ENCODE results near the gene RNASEH2A.

Gene RNASEH2A

DNA sequence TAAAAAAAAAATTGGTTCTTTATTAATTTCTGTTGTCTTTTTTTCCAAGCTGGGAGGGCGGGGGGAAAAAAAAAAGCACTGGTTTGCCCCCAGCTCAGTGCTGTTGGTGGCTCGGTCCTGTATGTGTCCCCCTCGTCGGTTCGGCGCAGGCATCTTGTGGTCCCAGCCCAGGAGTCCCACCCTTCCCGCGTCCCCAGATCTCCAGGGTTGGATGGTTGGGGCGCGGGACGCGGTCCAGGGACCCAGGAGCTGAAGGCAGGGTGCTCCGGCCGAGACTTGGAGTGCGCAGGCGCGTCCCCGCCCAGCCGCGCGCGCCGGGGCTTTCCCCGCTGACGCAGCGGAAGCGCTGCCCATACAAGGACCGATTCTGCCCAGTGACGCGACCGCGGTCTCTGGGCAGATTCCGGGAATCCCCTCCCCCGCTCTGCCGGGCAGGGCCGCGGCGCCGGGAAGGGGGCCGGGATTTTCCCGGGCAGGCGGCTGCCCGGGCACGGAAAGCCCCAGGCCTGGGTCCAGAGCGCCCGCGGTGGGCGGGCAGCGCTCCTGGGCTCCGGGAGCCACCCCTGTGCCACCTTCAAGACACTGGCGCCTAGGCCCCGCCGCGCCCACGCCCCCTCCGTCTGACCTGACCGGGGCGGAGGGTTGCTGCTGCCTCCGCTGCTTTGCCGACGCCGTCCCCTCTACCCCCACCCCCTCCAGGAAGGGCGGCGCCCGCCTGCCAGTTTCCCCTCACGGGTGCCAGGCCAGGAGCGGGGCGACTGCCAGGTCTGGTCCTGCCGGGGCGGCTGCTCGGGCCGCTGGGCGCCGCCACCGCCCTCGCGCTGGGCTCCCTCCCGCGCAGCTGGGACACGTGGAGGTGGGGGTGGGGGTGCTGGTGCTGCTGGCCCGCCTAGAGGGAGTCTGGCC is 12.8 kb upstream of the RNASEH2A start:
- peak overlapping the region; percentile 67 for H3K14ac ChIP-seq (ENCODE audit: low read length)
- peaks cover 24% of the 10 kb centered on the region for H3K79me2 ChIP-seq (ENCODE audit: control insufficient read depth, insufficient read depth, low read length, poor library complexity)
- peak overlapping the region; percentile 79 for H2BK5ac ChIP-seq (ENCODE audit: low read depth, low read length, poor library complexity)
- peak overlapping the region; percentile 96 for H3K4me2 ChIP-seq (ENCODE audit: low read length)
- peak overlapping the region; percentile 58 for H4K12ac ChIP-seq (ENCODE audit: low read depth, low read length)
- peak overlapping the region; percentile 75 for H3K27ac ChIP-seq (ENCODE audit: low read depth, low read length)
- peaks cover 0 to 6% of the 10 kb centered on the region in 2 experiments for H3K36me3 ChIP-seq (ENCODE audit: control insufficient read depth in 1 of 2, insufficient read depth in 2 of 2, low read length in 2 of 2)
- no CpG with 5 or more reads among the region's 81 CpGs for WGBS (ENCODE audit: extremely low coverage, insufficient coverage, insufficient read length)
- peak overlapping the region; percentile 44 for H2AK5ac ChIP-seq (ENCODE audit: low read length)
- peaks cover 47% of the 10 kb centered on the region for H3K79me1 ChIP-seq (ENCODE audit: low read length)
- H2AFZ ChIP-seq (ENCODE audit: insufficient read depth, low read length, poor library complexity) = peak overlapping the region; percentile 56
- peak overlapping the region; percentile 71 for H4K91ac ChIP-seq (ENCODE audit: low read depth, low read length)
- peak overlapping the region; percentile 50 for H2BK120ac ChIP-seq (ENCODE audit: insufficient read depth, low read length, poor library complexity)
- peak overlapping the region; percentile 88 for H3K4ac ChIP-seq (ENCODE audit: low read depth, low read length)
- peak overlapping the region; percentile 88 for H3K18ac ChIP-seq (ENCODE audit: low read length)
- peaks cover 21 to 22% of the 10 kb centered on the region in 2 experiments for H3K4me1 ChIP-seq (ENCODE audit: control insufficient read depth in 1 of 2, insufficient read depth in 2 of 2, low read length in 2 of 2)
- DNase-seq = peak; percentile 94 to 98
- H2BK12ac ChIP-seq (ENCODE audit: low read length) = peak overlapping the region; percentile 20
- no peak overlapping the region for H3K23ac ChIP-seq (ENCODE audit: low read length)
- no peaks in the 10 kb centered on the region for H3K27me3 ChIP-seq (ENCODE audit: insufficient read depth, low read length)
- H3K4me3 ChIP-seq (ENCODE audit: low read depth, low read length) = peak overlapping the region; percentile 83
- peak overlapping the region; percentile 85 for H3K9ac ChIP-seq (ENCODE audit: low read length)
- H3K9me3 ChIP-seq (ENCODE audit: insufficient read depth, low read depth, low read length) = peaks cover 2% of the 10 kb centered on the region
- peak overlapping the region; percentile 78 for H4K8ac ChIP-seq (ENCODE audit: low read depth, low read length)

DNA sequence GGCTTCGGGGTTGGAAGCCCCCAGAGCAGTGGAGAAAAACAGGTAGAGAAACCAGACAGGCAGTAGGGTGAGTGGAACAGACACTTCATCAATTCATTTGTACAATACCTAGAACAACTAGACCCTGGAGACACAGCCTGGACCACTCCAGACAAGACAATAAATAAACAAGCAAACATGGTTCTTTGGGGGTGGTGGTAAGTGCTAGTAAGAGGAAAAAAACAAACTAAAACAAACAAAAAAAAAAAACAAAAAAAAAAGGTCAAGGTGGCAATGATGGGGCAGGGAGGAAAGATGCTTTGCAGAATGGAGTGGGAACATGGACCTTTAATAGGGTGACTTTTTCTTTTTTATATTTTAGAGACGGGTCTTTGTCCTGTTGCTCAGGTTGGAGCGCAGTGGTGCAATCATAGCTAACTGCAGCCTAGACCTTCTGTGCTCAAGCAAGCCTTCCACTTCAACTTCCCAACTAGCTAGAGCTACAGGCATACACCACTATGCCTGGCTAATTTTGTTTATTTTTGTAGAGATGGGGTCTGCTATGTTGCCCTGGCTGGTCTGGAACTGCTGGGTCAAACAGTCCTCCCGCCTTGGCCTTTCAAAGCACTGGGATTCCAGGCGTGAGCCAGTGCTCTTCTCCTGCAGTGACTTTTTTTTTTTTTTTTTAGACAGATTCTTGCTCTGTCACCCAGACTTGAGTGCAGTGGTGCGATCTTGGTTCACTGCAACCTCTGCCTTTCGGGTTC is 12.0 kb upstream of the RNASEH2A start:
- Histone ChIP-seq H3K79me2 (ENCODE audit: control insufficient read depth, insufficient read depth, low read length, poor library complexity) (peaks cover 24% of the 10 kb centered on the region), H3K4me3 (ENCODE audit: low read depth, low read length) (peak overlapping the region; percentile 70), H3K27me3 (ENCODE audit: insufficient read depth, low read length) (no peaks in the 10 kb centered on the region), H3K36me3 (ENCODE audit: control insufficient read depth in 1 of 2, insufficient read depth in 2 of 2, low read length in 2 of 2) (peaks cover 6 to 8% of the 10 kb centered on the region in 2 experiments), H2BK120ac (ENCODE audit: insufficient read depth, low read length, poor library complexity) (peak overlapping the region; percentile 35), H3K23ac (ENCODE audit: low read length) (no peak overlapping the region), H4K91ac (ENCODE audit: low read depth, low read length) (peak overlapping the region; percentile 71), H2BK5ac (ENCODE audit: low read depth, low read length, poor library complexity) (peak overlapping the region; percentile 76), H3K9me3 (ENCODE audit: insufficient read depth, low read depth, low read length) (peaks cover 2% of the 10 kb centered on the region), H3K79me1 (ENCODE audit: low read length) (peaks cover 38% of the 10 kb centered on the region), H4K12ac (ENCODE audit: low read depth, low read length) (peak overlapping the region; percentile 58), H2AK5ac (ENCODE audit: low read length) (no peak overlapping the region), H3K4me2 (ENCODE audit: low read length) (peak overlapping the region; percentile 96), H2BK12ac (ENCODE audit: low read length) (no peak overlapping the region), H3K9ac (ENCODE audit: low read length) (peak overlapping the region; percentile 64), H3K4ac (ENCODE audit: low read depth, low read length) (peak overlapping the region; percentile 61), H3K14ac (ENCODE audit: low read length) (peak overlapping the region; percentile 67), H3K27ac (ENCODE audit: low read depth, low read length) (peak overlapping the region; percentile 71), H3K4me1 (ENCODE audit: control insufficient read depth in 1 of 2, insufficient read depth in 2 of 2, low read length in 2 of 2) (peaks cover 13 to 14% of the 10 kb centered on the region in 2 experiments), H4K8ac (ENCODE audit: low read depth, low read length) (peak overlapping the region; percentile 78), H2AFZ (ENCODE audit: insufficient read depth, low read length, poor library complexity) (no peak overlapping the region), H3K18ac (ENCODE audit: low read length) (peak overlapping the region; percentile 78)
- DNase-seq = peak in 1 of 2 donors; percentile 58
- WGBS (ENCODE audit: extremely low coverage, insufficient coverage, insufficient read length) = no CpG with 5 or more reads among the region's 7 CpGs

DNA sequence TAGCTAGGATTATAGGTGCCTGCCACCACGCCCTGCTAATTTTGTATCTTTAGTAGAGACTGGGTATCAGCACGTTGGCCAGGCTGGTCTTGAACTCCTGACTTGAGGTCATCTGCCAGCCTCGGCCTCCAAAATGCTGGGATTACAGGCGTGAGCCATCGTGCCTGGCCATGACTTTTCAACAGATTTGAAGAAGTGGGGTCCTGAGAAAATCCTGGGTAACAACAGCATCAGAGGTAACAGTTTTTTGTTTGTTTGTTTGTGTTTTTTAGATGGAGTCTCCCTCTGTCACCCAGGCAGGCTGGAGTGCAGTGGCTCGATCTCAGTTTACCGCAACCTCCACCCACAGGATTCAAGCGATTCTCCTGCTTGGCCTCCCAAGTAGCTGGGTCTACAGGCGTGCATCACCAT is 11.4 kb upstream of the RNASEH2A start:
- Histone ChIP-seq H3K14ac (ENCODE audit: low read length) (no peak overlapping the region), H4K91ac (ENCODE audit: low read depth, low read length) (no peak overlapping the region)

More for the DNA sequence above, 11.4 kb upstream of the RNASEH2A start:
- no peak overlapping the region for H2AK5ac ChIP-seq (ENCODE audit: low read length)
- H3K23ac ChIP-seq (ENCODE audit: low read length) = no peak overlapping the region
- H2AFZ ChIP-seq (ENCODE audit: insufficient read depth, low read length, poor library complexity) = no peak overlapping the region
- H4K8ac ChIP-seq (ENCODE audit: low read depth, low read length) = no peak overlapping the region
- no peak overlapping the region for H2BK5ac ChIP-seq (ENCODE audit: low read depth, low read length, poor library complexity)
- H3K79me1 ChIP-seq (ENCODE audit: low read length) = peaks cover 33% of the 10 kb centered on the region
- H4K12ac ChIP-seq (ENCODE audit: low read depth, low read length) = no peak overlapping the region
- no CpG with 5 or more reads among the region's 9 CpGs for WGBS (ENCODE audit: extremely low coverage, insufficient coverage, insufficient read length)
- H3K36me3 ChIP-seq (ENCODE audit: control insufficient read depth in 1 of 2, insufficient read depth in 2 of 2, low read length in 2 of 2) = peaks cover 12 to 15% of the 10 kb centered on the region in 2 experiments
- H2BK12ac ChIP-seq (ENCODE audit: low read length) = no peak overlapping the region
- H3K27me3 ChIP-seq (ENCODE audit: insufficient read depth, low read length) = no peaks in the 10 kb centered on the region
- H3K4me1 ChIP-seq (ENCODE audit: control insufficient read depth in 1 of 2, insufficient read depth in 2 of 2, low read length in 2 of 2) = peaks cover 12 to 14% of the 10 kb centered on the region in 2 experiments
- peaks cover 24% of the 10 kb centered on the region for H3K79me2 ChIP-seq (ENCODE audit: control insufficient read depth, insufficient read depth, low read length, poor library complexity)
- no peak overlapping the region for H3K18ac ChIP-seq (ENCODE audit: low read length)
- H3K9me3 ChIP-seq (ENCODE audit: insufficient read depth, low read depth, low read length) = peaks cover 2% of the 10 kb centered on the region
- no peak overlapping the region for H3K9ac ChIP-seq (ENCODE audit: low read length)
- no peak overlapping the region for H3K4me3 ChIP-seq (ENCODE audit: low read depth, low read length)
- no peak overlapping the region for H3K4ac ChIP-seq (ENCODE audit: low read depth, low read length)
- H3K4me2 ChIP-seq (ENCODE audit: low read length) = no peak overlapping the region
- peak in 1 of 2 donors; percentile 16 for DNase-seq
- H3K27ac ChIP-seq (ENCODE audit: low read depth, low read length) = no peak overlapping the region
- H2BK120ac ChIP-seq (ENCODE audit: insufficient read depth, low read length, poor library complexity) = no peak overlapping the region

All from trophoblast cell (in vitro differentiated cells and primary cell).